ENCODE measurements around the gene CCND1. TPM values are rescaled to one million over a fixed set of nuclear protein-coding genes. Genes with fewer than 3 reads are reported as not detected.

Gene CCND1
- total RNA-seq, 1 experiment from 2014 or later: 372 TPM

GRCh38 chr11:69663326-69663725, 22.4 kb downstream of the CCND1 start:
- Histone ChIP-seq H4K8ac (replicated peaks; ENCODE audit: insufficient read length, low read depth, low read length) (no peak overlapping the region), H4K5ac (ENCODE audit: insufficient read length, low read depth, low read length) (no peak overlapping the region), H4K91ac (ENCODE audit: insufficient read length, low read depth, low read length) (no peak overlapping the region), H2BK15ac (ENCODE audit: low read depth, low read length) (no peak overlapping the region), H2AK5ac (ENCODE audit: insufficient read length, low read length) (no peak overlapping the region), H3K9me3 (ENCODE audit: control insufficient read depth, low read depth, low read length) (no peaks in the 10 kb centered on the region), H3K4ac (ENCODE audit: low read depth, low read length) (no peak overlapping the region), H2BK12ac (ENCODE audit: insufficient read length, low read depth, low read length) (no peak overlapping the region), H3K14ac (ENCODE audit: insufficient read depth, low read length) (no peak overlapping the region), H4K20me1 (ENCODE audit: control insufficient read depth, insufficient read depth, insufficient read length) (no peaks in the 10 kb centered on the region), H2BK5ac (ENCODE audit: insufficient read length, low read length) (no peak overlapping the region), H3K79me1 (ENCODE audit: insufficient read depth, low read depth, low read length, poor library complexity, severe bottlenecking) (no peaks in the 10 kb centered on the region), H3K23me2 (ENCODE audit: insufficient read length, low read depth, low read length, poor library complexity, severe bottlenecking) (no peaks in the 10 kb centered on the region), H3K23ac (ENCODE audit: insufficient read length, low read depth, low read length) (no peak overlapping the region), H3K27ac (ENCODE audit: insufficient read length, low read depth, low read length) (no peak overlapping the region), H3K79me2 (ENCODE audit: insufficient read depth, low read length) (no peaks in the 10 kb centered on the region), H3K9ac (ENCODE audit: extremely low read depth, insufficient read length, low read length) (no peak overlapping the region), H2BK120ac (ENCODE audit: low read depth, low read length, poor library complexity, severe bottlenecking) (no peak overlapping the region), H3T11ph (ENCODE audit: low read length) (no peak overlapping the region), H3K56ac (ENCODE audit: insufficient read length, low read depth, low read length) (no peak overlapping the region), H2AFZ (ENCODE audit: low read length) (no peak overlapping the region), H3K4me2 (ENCODE audit: insufficient read depth, insufficient read length, low read length) (no peak overlapping the region), H3K4me1 (ENCODE audit: insufficient read depth, low read length) (no peaks in the 10 kb centered on the region), H2BK20ac (ENCODE audit: low read depth, low read length, poor library complexity, severe bottlenecking) (no peak overlapping the region), H3K27me3 (ENCODE audit: insufficient read depth, low read length) (no peaks in the 10 kb centered on the region), H3K18ac (ENCODE audit: insufficient read length, low read depth, low read length) (no peak overlapping the region)
- Mint-ChIP-seq H3K4me3 (no peak overlapping the region), H3K27me3 (ENCODE audit: low read depth) (no peaks in the 10 kb centered on the region), H3K36me3 (ENCODE audit: insufficient read depth in 1 of 3, low read depth in 3 of 3) (peaks cover 16 to 31% (median 27%) of the 10 kb centered on the region in 3 experiments; a peak in 6 of 7 replicates), H3K4me1 (peaks cover 21 to 26% of the 10 kb centered on the region in 2 experiments), H3K9me3 (no peaks in the 10 kb centered on the region), H3K27ac (0 out of 7 replicates have a peak overlapping the region, but pooled peaks of 1 of the 3 experiments have one; percentile 62)
- no peak for DNase-seq
- WGBS (ENCODE audit: extremely low coverage, insufficient read length, low lambda C conversion rate): no CpG with 5 or more reads among the region's 6 CpGs
- TF ChIP-seq CTCF (conservative IDR thresholded peaks at IDR 0.05): no peak
